HG03045 (cell line): Measurements from ENCODE around the gene ST6GALNAC5.

Experiments used
- ATAC-seq: cut with Tn5 transposase; IDR thresholded peaks from one replicate; pipeline ENCODE4 v1.9.1; 2021; ENCODE audit warnings: mild to moderate bottlenecking, moderate library complexity; ENCODE audit not compliant: unreplicated experiment

The ST6GALNAC5 gene

DNA sequence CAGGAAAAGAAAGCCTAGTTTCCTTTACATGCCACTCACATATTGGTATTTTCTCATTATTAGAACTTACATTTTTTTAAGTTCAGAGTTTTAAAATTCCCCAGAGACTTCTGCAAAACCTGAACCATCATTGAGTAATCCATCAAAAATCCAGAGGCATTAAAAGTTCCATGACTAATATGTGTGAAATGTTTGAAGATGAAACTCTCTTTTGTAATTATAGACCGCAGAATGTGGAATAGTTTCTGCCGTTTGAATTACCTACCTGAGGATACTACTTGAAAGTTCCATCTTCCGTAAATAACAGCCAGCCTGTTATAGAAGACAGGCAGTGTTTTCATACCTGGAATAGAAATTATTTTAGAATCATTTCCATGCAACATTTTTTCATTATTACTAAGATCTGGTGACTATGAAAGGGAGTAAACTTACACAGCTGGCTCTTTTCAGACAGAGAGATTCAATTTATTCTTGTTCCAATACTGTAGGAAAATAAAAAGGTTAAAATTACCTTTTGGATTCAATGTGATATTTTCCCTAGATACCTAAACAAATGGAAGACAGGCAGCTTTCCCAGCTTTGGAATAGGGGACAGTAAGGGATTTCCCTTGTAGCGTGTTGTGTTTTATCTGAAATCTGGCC lies 131.4 kb downstream of the ST6GALNAC5 start:
- ATAC-seq: no peak

DNA sequence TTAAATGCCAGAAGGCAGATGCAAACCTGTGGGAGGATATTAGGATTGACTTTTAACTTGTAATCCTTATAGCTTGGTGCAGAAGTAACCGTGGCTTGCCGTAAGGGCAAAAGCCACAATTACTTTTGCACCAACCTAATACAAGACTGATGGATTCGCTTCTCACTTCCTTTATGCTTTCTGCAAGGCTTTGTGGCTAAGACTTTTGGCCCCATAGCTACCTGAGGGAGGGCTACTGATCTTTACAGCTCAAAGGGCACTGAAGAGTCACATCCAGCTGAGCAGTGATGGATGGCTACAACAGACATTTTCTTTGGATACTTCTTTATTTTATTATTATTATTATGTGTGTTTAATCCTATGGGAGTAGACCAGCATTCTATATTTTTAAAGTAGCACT lies 140.4 kb downstream of the ST6GALNAC5 start:
- ATAC-seq: no peak

DNA sequence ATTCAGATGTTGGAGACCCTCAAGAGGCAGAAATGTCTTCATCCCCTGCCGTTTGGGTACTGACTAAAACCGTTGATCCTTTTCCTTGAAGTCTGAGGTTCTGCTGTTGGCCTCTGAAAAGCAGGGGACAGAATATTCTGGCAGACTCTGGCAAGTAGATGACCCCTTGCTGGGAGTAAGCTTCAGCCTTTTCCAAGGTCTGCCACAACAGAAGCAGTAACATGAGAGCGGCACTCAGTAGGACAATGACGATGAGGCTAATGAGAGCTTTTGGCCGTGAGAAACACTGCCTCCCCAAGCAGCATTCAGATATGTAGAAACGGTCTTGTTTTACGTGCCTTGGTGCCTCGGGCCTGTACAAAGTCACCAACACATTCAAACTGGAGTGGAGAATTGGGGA lies 143.7 kb downstream of the ST6GALNAC5 start:
- no peak for ATAC-seq

DNA sequence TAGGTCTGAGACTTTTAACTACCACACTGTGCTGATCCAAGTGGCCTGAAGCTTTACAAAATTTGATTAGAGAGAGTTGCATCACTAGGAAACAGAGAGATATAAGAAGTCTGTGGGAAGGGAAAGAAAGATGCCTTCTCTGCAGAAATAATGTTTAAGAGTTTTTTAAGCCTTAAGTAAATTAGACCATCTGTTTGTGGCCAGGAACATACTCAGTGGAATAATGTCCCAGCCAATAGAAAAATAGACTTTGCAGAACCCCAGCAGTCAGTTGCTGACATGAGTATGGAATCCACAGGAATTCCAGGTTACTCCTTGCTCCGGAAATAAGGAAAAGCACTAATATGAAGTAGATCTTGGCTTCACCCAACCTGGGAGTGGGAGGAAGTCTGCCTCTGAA lies 144.8 kb downstream of the ST6GALNAC5 start:
- ATAC-seq: no peak

DNA sequence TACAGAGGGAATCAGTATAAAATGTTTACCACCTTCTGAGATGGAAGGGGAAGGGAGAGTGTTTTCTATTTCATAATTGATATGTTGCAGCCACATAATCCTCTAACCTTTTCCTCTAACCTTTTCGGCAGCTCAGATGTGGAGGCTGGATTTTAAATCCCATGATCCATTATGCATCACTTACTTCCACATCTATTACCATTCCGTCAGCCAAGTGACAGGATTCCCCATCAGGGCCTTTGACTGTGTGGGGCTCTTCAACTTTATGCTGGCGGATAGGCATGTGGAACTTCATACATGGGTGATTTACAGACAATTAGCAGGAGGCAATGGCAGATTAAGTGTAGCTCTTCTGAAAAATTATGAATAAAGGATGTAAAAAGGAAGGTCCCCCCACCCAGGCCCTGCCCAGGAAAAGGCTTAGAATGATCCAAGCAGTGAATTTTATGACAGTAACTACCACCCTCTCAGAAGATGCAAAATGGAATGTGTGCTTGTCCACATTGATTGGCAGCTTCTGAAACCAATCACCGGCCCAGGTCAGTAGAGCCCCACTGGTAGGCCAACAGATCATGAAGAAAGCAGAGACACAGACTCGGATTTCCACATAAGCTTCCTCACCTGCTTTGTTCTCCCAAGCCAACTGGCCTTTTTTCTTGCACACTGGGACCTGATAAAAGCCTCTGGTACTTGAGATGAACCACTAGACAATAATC lies 147.0 kb downstream of the ST6GALNAC5 start:
- no peak for ATAC-seq

DNA sequence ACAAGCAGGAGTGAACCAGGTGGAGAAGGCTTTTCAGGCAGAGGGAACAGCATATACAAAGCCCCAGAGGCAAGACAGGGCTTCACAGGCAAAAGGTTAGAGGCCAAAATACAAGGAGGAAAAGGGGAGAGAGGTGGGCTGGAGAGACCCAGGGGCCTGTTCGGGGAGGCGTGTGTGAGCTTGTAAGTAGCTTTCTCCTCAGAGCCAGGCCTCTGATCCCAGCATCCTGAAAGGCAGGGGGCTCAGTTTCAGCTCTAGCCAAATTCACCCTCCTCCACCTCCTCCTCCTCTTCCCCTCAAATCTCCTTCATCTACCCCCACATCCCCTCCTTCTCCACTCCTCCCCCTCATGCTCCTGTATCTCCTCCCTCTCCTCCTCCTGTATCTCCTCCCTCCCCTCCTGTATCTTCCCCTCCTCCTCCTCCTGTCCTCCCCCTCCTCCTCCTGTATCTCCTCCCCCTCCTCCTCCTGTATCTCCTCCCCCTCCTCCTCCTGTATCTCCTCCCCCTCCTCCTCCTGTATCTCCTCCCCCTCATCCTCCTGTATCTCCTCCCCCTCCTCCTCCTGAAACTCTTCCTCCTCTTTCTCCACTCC lies 148.6 kb downstream of the ST6GALNAC5 start:
- no peak for ATAC-seq

DNA sequence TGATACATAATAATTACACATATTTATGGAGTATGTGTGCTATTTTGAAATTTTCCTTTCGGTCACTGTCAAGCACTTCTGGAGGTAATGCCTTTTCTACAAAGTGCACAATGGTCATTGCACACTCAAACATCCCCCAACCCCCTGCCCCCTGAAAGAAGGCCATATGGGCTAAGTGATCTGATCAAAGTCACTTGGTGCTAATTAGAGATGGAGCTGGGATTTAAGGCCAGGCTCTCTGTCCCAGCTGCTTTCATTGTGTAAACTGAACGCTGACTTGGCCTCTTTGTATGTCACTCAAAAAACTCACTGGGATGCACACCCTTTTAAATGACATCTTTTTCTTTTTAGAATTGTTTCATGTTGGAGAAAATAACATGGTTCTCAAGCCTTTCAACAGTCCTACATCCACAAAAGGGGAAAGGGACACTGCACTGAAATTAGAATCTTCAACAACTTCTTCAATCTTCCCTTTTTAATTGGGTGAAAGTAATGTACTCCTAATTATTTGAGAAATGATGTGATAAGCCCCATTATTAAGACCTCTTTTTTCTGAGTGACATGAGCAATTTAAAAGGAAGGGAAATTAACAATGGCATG lies 149.2 kb downstream of the ST6GALNAC5 start:
- ATAC-seq: no peak

DNA sequence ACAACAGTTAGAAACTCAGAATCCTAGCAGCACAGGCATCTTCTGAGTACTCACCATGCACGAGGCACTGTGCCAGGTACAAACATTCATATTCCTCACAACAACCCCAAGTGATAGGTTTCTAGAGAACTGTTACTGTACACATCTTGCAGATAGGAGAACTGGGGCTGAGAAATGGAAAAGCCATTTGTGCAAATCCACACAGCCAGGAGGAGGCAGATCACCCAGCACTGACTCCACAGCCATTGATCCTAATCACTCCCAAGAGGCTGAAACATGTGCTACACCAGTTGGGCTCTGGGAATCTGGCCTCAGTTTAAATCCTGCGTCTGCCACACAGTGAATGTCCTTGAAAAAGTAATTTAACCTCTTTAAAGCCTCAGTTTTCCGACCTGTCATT lies 151.0 kb downstream of the ST6GALNAC5 start:
- no peak for ATAC-seq

DNA sequence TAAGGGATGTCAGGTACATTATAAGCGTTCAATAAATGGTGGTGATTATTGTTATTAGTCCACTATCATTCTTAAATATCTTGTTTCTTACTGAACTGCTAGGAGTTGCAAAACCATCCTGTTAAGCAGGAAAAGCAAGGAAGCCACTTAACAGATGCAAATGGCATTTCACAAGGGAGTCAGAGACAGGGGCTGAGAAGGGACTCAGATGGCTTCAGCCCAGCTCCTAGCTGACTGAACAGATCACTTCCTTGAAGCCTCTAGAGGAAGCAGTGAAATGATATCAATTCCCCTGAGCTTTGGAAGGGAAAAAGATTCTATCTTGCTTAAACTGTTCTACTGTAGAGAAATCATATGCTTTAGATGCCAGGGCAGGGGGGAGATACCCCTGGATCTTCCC lies 151.5 kb downstream of the ST6GALNAC5 start:
- no peak for ATAC-seq

DNA sequence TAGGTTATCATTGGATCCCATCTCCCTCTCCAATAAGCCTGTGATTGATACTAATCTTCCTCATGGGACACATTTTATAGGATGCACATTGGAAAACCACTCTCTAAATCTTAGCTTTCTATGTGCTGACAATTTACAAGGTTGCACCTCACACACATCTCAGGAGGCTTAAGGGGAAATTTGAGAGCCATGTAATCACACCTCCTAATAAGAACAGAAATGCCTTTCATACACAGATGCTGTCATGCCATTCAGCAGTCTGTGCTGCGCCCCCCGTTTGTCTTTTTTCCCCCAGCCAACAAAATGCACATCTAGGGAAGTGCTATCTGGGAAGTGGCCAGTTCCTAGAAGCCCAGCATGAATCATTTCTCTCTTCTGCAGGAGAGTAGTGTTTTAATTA lies 154.5 kb downstream of the ST6GALNAC5 start:
- ATAC-seq: no peak

DNA sequence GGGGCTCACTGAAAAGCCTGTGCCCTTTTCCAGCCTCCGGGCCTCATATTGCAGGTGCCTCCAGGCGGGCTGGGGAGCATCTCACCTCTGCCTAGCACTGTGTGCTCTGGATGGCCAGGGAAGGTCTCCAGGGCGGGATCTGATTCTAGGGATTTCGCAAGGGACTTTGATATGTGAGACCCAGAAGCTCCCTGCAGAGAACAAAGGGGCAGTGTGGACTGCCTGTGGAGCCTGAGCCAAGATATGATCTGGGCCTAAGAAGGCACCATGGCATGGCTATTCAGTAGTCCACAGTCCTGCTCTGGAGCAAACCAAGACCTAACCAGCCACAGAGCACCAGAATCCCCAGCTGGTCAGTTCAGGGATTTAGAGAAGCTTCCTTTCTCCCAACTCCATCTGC lies 157.2 kb downstream of the ST6GALNAC5 start:
- no peak for ATAC-seq

DNA sequence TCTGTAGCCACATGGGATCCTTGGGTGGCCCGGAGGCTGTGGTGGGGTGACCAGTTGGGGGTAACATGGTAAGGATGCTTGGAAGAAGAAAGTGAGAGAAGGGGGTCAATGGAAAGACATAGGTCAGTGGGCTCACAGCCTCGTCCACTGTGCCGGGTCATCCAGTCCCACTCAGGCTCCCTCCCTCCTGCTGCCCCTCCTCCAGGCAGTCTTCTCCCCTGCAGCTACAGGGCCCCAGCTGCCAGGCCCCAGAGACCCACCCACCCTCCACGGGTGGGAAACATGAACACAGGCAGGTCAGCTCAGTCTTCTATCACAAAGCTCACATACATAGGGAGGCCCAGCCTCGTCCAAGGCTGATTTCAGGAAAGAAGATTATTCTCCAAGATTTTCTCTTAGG lies 158.3 kb downstream of the ST6GALNAC5 start:
- ATAC-seq: no peak

DNA sequence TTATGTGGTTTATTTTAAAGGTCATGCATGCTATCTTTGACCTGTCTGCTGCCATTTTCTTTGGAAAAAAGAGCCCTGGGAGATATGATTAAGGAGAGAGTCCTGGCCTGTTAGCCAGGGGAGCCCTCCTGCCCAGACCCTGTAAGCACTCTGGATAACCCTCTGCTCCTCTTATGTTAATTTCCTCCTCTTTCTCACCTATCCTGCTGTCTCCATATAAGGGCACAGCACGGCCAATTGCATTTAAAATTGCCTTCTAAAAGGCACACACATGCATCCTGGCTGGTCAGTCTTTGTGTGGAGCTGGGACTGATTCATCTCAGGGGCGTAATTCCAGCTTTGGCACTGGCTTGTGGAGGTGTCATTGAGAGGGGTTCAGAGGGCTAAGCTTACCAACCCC lies 158.9 kb downstream of the ST6GALNAC5 start:
- no peak for ATAC-seq

DNA sequence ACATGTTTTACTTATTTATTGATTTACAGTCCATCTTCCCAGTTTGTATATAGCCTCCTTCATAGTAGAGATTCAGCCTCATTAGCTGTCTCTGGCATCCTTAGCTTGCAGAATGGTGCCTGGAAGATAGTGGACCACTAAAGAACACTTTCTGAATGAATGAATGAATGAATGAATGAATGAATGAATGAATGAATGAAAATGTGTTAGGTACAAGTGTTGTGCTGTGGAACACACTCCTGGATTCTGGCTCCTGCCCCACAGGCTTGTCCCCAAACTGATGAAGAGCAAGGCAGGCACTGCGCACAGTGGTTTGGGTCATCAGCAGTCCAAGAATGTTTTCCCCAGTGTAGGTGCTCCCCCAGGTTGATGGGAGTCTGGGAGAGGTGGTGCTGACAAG lies 159.4 kb downstream of the ST6GALNAC5 start:
- no peak for ATAC-seq

DNA sequence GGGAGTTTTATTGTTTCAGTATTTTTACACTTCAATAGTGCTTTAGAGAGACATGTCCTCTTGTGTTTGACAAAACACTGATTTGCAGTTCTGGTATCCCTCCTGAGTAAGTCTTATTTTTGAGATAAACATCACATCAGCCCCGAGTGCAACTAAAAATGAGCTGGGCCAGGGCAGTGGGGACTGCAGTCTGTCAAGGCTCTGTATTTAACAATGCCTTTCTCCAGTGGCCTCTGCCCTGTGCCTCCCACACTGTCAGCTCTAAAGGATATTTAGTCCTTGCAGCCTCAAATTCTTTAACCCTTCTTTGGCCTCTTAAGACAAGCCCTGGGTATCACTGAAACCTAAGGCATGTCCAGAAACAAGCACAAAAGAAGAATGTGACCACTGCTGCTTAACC lies 160.6 kb downstream of the ST6GALNAC5 start:
- ATAC-seq: no peak

DNA sequence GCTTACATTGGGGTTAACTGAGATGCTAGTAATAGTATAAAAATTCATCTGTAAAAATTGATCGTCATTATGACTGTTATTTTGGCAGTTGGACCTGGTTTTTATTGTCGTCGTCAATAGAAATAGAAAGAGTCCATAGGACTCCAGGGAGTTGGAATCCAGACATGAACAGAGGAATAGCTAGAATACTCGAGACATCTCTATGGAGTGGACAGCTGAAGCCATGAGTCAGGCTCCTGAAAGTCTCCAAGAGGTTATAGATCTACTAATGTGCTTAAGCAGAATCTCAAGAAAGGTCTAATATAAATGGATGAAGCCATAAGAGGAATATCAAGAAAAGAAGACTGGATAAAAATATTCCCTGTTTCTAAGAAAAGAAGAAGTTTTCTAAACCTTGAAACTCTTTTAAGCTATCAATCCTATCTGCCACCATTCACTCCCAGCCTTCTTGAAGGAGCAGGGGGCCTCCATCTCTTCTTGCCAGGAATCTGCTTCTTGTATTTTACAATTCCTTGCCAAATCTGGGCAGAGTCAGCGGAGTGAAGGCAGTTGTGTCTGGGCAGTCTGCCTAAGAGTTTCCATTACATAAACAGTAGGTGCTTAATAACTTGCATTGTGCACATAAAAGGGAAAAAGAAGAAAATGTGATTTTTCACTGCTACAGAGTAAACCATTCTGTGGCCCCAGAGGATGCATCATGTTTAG lies 163.3 kb downstream of the ST6GALNAC5 start:
- no peak for ATAC-seq

DNA sequence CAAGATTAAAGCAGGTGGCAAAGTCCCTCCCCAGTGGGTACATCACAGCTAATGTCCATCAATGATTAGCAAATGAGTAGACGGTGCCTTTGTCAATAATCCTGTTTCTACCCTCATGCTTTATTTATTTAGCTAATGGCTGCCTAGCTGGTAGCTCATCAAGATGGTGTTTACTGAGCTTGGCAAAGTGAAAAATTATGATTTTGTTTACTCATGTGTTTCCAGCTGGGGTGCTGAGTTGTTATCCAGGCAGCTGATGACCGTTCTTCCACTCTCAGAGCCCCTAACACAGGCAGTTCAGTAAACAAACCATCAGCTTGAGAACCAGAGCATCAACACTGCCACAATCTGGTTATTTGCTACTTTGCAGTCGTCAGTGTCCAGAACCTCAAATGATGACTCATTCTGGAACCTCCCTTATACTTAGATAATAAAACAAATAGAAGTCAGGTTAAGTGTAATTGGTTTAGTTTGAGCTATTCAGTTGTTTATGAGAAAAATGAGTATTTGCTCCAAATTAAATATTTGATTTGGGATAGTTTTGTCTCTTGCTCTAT lies 163.9 kb downstream of the ST6GALNAC5 start:
- ATAC-seq: no peak

DNA sequence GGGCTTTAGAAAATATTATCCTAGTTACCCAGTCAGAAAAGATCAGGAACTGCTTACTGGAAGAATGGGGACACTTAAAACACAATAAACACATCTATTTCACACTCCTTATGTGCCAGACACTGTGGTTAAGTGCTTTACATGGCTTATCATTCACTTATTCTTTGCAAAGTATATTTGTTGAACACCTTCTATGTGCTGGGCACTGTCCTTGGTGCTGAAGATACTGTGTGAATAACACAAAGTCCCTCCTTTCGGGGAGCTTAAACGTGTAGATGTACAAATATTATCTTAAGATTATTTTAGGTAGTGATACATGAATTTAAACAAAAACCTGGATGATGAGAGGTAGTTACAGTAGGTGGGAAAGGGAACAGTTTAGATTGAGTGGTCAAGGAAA lies 169.3 kb downstream of the ST6GALNAC5 start:
- no peak for ATAC-seq

DNA sequence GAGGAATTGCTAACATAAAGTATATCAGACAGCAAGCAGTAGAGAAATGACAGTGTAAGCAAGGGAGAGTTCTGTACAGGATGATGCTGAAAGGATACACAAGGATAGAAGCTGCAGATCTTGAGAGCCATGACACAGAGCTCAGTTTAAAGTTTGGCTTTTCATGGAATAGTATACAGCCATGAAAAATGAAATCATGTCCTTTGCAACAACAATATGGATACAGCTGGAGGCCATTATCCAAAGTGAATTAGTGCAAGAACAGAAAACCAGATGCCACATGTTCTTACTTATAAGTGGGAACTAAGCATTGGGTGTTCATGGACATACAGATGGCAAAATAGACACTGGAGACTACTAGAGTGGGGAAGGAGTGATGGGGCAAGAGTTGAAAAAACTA lies 169.8 kb downstream of the ST6GALNAC5 start:
- no peak for ATAC-seq

DNA sequence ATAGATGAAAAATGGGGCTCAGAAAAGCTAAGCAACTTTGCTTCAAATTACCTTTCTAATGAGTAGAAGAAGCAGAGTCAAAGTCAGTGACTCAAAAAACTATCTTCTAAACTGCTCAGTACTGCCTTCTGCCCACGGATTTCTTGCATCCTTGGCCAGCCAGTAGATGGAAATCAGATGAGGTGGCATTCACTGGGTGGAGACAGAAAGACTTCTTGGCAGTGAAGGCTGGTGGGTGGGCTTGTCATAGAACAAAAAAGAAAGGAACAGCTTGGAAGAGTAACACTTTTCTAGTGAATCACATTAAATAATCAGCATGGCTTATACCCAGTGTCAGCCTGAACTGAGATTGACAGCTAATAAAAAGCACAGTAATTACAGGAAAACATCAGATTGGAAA lies 170.7 kb downstream of the ST6GALNAC5 start:
- no peak for ATAC-seq

DNA sequence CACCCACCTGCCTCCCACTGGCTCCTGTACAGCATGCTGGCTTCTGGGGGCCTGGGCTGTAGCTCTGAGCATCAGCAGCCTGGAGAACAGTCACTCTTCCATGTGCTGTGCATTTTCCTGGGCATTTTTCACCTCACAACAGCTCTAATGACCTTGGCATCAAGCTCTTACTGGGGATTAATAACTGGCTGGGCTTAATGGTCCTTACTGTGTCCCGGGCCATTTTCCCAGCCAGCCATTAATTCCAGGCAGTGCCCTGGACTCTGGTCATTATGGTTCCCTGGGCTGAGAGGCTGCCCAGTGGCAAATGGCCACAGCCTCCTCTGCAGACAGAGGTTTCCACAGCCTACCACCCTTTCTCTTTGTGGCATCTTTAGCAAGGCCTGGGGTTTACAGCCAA lies 171.8 kb downstream of the ST6GALNAC5 start:
- no peak for ATAC-seq
